Measurements from ENCODE around the gene NMNAT2. TPM values are rescaled to one million over a fixed set of nuclear protein-coding genes. Genes with fewer than 3 reads are reported as not detected.

The NMNAT2 gene
- total RNA-seq, 1 experiment from 2014 or later, result 8.8 TPM

DNA sequence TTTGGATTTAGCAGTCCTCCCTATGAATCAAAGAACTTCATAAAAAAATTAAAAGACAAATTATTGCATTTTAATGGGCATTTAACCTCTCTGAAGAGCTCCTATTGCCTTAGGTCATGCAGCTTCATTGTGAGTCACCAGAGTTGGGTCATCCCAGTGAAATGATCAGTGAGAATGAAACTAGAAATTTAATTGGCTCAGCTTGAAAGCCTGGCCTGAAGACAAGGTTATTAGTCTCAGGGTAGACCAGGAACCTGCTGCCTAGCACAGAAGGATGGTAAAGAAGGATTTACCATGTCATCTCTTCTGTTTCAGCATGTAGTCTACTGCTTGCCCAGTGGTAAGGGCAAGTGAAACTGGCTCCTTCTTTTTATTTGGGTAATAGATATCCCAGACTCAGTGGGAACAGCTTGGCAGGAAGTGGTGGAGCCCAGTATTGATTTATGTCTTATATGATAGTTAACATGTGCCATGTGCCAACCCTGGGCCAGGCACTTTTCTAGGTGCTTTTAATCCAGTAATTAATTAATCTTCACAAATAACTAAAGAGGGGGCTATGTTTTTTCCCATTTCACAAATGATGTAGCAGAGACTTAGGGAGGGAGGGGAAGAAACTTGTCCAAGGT is 208.5 kb downstream of the NMNAT2 start:
- TF ChIP-seq, protein P1, sequence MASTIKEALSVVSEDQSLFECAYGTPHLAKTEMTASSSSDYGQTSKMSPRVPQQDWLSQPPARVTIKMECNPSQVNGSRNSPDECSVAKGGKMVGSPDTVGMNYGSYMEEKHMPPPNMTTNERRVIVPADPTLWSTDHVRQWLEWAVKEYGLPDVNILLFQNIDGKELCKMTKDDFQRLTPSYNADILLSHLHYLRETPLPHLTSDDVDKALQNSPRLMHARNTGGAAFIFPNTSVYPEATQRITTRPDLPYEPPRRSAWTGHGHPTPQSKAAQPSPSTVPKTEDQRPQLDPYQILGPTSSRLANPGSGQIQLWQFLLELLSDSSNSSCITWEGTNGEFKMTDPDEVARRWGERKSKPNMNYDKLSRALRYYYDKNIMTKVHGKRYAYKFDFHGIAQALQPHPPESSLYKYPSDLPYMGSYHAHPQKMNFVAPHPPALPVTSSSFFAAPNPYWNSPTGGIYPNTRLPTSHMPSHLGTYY (CRISPR knock-in tag; IDR thresholded peaks at IDR 0.05), result no peak
- TF ChIP-seq, protein P2, sequence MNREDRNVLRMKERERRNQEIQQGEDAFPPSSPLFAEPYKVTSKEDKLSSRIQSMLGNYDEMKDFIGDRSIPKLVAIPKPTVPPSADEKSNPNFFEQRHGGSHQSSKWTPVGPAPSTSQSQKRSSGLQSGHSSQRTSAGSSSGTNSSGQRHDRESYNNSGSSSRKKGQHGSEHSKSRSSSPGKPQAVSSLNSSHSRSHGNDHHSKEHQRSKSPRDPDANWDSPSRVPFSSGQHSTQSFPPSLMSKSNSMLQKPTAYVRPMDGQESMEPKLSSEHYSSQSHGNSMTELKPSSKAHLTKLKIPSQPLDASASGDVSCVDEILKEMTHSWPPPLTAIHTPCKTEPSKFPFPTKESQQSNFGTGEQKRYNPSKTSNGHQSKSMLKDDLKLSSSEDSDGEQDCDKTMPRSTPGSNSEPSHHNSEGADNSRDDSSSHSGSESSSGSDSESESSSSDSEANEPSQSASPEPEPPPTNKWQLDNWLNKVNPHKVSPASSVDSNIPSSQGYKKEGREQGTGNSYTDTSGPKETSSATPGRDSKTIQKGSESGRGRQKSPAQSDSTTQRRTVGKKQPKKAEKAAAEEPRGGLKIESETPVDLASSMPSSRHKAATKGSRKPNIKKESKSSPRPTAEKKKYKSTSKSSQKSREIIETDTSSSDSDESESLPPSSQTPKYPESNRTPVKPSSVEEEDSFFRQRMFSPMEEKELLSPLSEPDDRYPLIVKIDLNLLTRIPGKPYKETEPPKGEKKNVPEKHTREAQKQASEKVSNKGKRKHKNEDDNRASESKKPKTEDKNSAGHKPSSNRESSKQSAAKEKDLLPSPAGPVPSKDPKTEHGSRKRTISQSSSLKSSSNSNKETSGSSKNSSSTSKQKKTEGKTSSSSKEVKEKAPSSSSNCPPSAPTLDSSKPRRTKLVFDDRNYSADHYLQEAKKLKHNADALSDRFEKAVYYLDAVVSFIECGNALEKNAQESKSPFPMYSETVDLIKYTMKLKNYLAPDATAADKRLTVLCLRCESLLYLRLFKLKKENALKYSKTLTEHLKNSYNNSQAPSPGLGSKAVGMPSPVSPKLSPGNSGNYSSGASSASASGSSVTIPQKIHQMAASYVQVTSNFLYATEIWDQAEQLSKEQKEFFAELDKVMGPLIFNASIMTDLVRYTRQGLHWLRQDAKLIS (CRISPR knock-in tag; IDR thresholded peaks at IDR 0.05; ENCODE audit: borderline replicate concordance), result no peak
- TF ChIP-seq ETV6 (CRISPR knock-in tag; IDR thresholded peaks at IDR 0.05), result no peak
- TF ChIP-seq FOXK1 (CRISPR knock-in tag; IDR thresholded peaks at IDR 0.05), result no peak
- TF ChIP-seq, protein P3, sequence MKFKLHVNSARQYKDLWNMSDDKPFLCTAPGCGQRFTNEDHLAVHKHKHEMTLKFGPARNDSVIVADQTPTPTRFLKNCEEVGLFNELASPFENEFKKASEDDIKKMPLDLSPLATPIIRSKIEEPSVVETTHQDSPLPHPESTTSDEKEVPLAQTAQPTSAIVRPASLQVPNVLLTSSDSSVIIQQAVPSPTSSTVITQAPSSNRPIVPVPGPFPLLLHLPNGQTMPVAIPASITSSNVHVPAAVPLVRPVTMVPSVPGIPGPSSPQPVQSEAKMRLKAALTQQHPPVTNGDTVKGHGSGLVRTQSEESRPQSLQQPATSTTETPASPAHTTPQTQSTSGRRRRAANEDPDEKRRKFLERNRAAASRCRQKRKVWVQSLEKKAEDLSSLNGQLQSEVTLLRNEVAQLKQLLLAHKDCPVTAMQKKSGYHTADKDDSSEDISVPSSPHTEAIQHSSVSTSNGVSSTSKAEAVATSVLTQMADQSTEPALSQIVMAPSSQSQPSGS (CRISPR knock-in tag; IDR thresholded peaks at IDR 0.05; ENCODE audit: borderline replicate concordance, low read depth), result no peak
- TF ChIP-seq ATF1 (CRISPR knock-in tag; IDR thresholded peaks at IDR 0.05), result no peak
- no peak for TF ChIP-seq NFATC4 (CRISPR knock-in tag; IDR thresholded peaks at IDR 0.05)
- TF ChIP-seq, protein P4, sequence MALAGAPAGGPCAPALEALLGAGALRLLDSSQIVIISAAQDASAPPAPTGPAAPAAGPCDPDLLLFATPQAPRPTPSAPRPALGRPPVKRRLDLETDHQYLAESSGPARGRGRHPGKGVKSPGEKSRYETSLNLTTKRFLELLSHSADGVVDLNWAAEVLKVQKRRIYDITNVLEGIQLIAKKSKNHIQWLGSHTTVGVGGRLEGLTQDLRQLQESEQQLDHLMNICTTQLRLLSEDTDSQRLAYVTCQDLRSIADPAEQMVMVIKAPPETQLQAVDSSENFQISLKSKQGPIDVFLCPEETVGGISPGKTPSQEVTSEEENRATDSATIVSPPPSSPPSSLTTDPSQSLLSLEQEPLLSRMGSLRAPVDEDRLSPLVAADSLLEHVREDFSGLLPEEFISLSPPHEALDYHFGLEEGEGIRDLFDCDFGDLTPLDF (CRISPR knock-in tag; IDR thresholded peaks at IDR 0.05), result no peak
- no peak for TF ChIP-seq ZNF671 (CRISPR knock-in tag; IDR thresholded peaks at IDR 0.05)
- TF ChIP-seq JUN (CRISPR knock-in tag; IDR thresholded peaks at IDR 0.05), result no peak
- TF ChIP-seq, protein P5, sequence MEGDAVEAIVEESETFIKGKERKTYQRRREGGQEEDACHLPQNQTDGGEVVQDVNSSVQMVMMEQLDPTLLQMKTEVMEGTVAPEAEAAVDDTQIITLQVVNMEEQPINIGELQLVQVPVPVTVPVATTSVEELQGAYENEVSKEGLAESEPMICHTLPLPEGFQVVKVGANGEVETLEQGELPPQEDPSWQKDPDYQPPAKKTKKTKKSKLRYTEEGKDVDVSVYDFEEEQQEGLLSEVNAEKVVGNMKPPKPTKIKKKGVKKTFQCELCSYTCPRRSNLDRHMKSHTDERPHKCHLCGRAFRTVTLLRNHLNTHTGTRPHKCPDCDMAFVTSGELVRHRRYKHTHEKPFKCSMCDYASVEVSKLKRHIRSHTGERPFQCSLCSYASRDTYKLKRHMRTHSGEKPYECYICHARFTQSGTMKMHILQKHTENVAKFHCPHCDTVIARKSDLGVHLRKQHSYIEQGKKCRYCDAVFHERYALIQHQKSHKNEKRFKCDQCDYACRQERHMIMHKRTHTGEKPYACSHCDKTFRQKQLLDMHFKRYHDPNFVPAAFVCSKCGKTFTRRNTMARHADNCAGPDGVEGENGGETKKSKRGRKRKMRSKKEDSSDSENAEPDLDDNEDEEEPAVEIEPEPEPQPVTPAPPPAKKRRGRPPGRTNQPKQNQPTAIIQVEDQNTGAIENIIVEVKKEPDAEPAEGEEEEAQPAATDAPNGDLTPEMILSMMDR (IDR thresholded peaks at IDR 0.05), result no peak
- TF ChIP-seq ZBTB21 (CRISPR knock-in tag; IDR thresholded peaks at IDR 0.05; ENCODE audit: borderline replicate concordance), result no peak
- TF ChIP-seq, protein P6, sequence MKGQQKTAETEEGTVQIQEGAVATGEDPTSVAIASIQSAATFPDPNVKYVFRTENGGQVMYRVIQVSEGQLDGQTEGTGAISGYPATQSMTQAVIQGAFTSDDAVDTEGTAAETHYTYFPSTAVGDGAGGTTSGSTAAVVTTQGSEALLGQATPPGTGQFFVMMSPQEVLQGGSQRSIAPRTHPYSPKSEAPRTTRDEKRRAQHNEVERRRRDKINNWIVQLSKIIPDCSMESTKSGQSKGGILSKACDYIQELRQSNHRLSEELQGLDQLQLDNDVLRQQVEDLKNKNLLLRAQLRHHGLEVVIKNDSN (CRISPR knock-in tag; IDR thresholded peaks at IDR 0.05), result no peak
- H3K27me3 Mint-ChIP-seq (ENCODE audit: low read depth), result no peaks in the 10 kb centered on the region
- CTCF ChIA-PET, result interaction anchor here (1.3 kb wide), 1 partner anchor 10 kb away, joined by 3 read pairs; no protein-coding TSS in a partner anchor
- DNase-seq (ENCODE audit: low spot score) (no peak), ATAC-seq (no peak)
- H3K36me3 Mint-ChIP-seq, result no peaks in the 10 kb centered on the region
- no peaks in the 10 kb centered on the region for H3K4me1 Mint-ChIP-seq
- POLR2A ChIA-PET, result no interaction called here
- no peak overlapping the region for H3K27ac Mint-ChIP-seq
- H3K9me3 Mint-ChIP-seq, result no peaks in the 10 kb centered on the region
- no peak overlapping the region for H3K4me3 Mint-ChIP-seq

DNA sequence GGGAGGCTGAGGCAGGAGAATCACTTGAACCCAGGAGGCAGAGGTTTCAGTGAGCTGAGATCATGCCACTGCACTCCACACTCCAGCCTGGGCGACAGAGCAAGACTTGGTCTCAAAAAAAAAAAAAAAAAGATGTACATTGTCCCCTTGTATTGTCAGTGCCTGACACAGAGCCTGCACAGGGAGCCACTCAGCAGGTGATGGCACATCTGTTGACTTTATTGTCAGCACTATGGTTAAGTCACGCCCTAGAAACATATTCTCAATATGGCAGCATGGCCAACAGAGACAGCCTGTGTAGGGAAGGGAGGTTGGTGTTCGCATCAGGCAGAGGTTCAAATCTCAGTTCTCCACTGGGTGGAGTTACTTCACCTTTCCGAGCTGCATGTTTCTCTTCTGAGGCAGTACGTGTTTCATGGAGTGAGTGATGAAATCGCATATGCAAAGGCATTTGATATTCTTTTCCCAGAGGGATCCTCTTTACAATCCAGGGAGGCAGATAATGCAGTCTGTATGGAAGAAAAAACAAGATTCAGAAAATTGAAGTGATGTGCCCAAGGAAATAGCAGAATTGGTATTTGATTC is 211.6 kb downstream of the NMNAT2 start:
- POLR2A ChIA-PET, result no interaction called here
- no peaks in the 10 kb centered on the region for H3K27me3 Mint-ChIP-seq (ENCODE audit: low read depth)
- no peak overlapping the region for H3K27ac Mint-ChIP-seq
- CTCF ChIA-PET, result interaction anchor here (0.9 to 1.5 kb wide), 2 partner anchors 20 to 28 kb away, joined by 4 to 5 read pairs; partner anchors contain the start of gene LAMC2
- no peaks in the 10 kb centered on the region for H3K36me3 Mint-ChIP-seq
- ATAC-seq (no peak), DNase-seq (ENCODE audit: low spot score) (no peak)
- no peaks in the 10 kb centered on the region for H3K9me3 Mint-ChIP-seq
- H3K4me3 Mint-ChIP-seq, result no peak overlapping the region
- H3K4me1 Mint-ChIP-seq, result peaks cover 3% of the 10 kb centered on the region; the same call in 1 of the 2 replicates
- TF ChIP-seq SOX15 (CRISPR knock-in tag; IDR thresholded peaks at IDR 0.05) (no peak), NR2C2 (CRISPR knock-in tag; IDR thresholded peaks at IDR 0.05) (no peak), FOXJ3 (CRISPR knock-in tag; IDR thresholded peaks at IDR 0.05; ENCODE audit: borderline replicate concordance) (no peak), RORB (CRISPR knock-in tag; IDR thresholded peaks at IDR 0.05) (no peak)
- TF ChIP-seq, protein P7, sequence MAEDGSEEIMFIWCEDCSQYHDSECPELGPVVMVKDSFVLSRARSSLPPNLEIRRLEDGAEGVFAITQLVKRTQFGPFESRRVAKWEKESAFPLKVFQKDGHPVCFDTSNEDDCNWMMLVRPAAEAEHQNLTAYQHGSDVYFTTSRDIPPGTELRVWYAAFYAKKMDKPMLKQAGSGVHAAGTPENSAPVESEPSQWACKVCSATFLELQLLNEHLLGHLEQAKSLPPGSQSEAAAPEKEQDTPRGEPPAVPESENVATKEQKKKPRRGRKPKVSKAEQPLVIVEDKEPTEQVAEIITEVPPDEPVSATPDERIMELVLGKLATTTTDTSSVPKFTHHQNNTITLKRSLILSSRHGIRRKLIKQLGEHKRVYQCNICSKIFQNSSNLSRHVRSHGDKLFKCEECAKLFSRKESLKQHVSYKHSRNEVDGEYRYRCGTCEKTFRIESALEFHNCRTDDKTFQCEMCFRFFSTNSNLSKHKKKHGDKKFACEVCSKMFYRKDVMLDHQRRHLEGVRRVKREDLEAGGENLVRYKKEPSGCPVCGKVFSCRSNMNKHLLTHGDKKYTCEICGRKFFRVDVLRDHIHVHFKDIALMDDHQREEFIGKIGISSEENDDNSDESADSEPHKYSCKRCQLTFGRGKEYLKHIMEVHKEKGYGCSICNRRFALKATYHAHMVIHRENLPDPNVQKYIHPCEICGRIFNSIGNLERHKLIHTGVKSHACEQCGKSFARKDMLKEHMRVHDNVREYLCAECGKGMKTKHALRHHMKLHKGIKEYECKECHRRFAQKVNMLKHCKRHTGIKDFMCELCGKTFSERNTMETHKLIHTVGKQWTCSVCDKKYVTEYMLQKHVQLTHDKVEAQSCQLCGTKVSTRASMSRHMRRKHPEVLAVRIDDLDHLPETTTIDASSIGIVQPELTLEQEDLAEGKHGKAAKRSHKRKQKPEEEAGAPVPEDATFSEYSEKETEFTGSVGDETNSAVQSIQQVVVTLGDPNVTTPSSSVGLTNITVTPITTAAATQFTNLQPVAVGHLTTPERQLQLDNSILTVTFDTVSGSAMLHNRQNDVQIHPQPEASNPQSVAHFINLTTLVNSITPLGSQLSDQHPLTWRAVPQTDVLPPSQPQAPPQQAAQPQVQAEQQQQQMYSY (CRISPR knock-in tag; IDR thresholded peaks at IDR 0.05), result no peak
- TF ChIP-seq, protein P3 (CRISPR knock-in tag; IDR thresholded peaks at IDR 0.05; ENCODE audit: borderline replicate concordance, low read depth), result no peak
